Measurements from ENCODE around the gene CCDC134. TPM values are rescaled to one million over a fixed set of nuclear protein-coding genes. Genes with fewer than 3 reads are reported as not detected.

The CCDC134 gene
- total RNA-seq, 2 donors from 2014 or later, result 18.9 to 23.1 TPM

DNA sequence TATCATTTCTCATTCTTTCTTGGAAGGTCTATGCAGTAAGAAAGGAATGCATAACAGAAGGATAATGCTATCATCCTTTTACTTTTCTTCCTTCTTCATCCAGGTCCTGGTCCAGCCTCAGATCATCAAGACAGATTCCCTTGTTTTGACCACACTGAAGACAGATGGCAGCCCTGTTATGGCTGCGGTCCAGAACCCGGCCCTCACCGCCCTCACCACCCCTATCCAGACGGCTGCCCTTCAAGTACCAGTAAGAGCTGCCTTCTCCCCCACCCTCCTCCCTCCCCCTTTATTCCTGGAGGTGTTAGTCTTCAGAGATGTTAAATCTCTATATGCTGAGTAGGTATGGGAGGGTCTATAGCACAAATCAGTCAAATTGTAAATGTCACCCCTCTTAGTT, 70.3 kb downstream of the CCDC134 start:
- Mint-ChIP-seq H3K4me1 (ENCODE audit: low read depth) (peaks cover 68% of the 10 kb centered on the region), H3K27ac (no peak overlapping the region), H3K36me3 (ENCODE audit: insufficient read depth in 2 of 2) (peaks cover 12 to 50% of the 10 kb centered on the region in 2 donors), H3K27me3 (ENCODE audit: low read depth) (no peaks in the 10 kb centered on the region), H3K4me3 (no peak overlapping the region), H3K9me3 (no peaks in the 10 kb centered on the region)
- DNase-seq, result no peak
- no peak for ATAC-seq (replicated peaks in 1 of 2)

DNA sequence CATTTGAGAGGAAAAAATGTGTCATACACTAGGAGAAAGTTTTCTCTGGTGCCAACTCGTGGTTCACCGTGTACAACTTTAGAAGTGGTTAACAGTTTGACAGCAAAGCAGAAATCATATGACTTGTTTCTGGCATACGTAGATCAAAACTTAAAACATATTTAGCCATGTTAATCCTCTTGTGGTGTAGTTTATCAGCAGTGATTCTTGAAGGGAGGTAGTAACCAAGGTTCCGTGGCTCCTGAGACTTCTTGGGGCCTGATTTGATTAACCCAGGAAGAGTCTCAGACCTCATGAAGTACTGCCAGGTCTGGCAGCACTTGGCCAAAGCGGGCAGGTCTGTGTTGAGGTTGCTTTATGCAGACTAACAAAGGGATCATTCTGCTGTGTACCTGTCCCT, 72.9 kb downstream of the CCDC134 start:
- DNase-seq (peak; percentile 60 to 72), ATAC-seq (replicated peaks in 1 of 2) (peak; percentile 91 to 94)
- no peaks in the 10 kb centered on the region for H3K27me3 Mint-ChIP-seq (ENCODE audit: low read depth)
- H3K27ac Mint-ChIP-seq, result peak overlapping the region; percentile 96
- no peaks in the 10 kb centered on the region for H3K9me3 Mint-ChIP-seq
- peak overlapping the region; percentile 69 to 83 for H3K4me3 Mint-ChIP-seq
- H3K36me3 Mint-ChIP-seq (ENCODE audit: insufficient read depth in 2 of 2), result peaks cover 15 to 52% of the 10 kb centered on the region in 2 donors
- peaks cover 82% of the 10 kb centered on the region for H3K4me1 Mint-ChIP-seq (ENCODE audit: low read depth)

DNA sequence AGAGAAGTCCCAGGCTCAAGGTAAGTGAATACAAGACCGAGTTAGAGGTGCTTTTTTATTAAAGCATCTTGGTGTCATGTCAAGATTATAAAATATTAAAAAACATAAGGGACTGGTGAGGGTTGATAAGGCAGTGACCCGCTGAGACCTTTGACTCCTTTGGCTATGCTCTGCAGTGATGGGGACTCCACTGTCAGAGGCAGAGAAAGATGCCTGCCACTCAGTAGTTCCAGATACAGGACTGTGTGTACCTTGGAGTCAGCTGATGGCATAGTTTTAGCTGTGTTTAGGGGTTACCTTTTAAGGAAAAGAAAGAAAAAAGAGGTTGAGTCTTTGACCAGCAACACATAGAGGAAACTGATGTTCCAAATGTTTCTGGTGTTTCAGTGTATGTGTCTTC, 73.6 kb downstream of the CCDC134 start:
- Mint-ChIP-seq H3K36me3 (ENCODE audit: insufficient read depth in 2 of 2) (peaks cover 20 to 55% of the 10 kb centered on the region in 2 donors), H3K4me3 (peak overlapping the region; percentile 69 to 83), H3K9me3 (no peaks in the 10 kb centered on the region), H3K27me3 (ENCODE audit: low read depth) (no peaks in the 10 kb centered on the region), H3K27ac (peak overlapping the region; percentile 96), H3K4me1 (ENCODE audit: low read depth) (peaks cover 83% of the 10 kb centered on the region)
- DNase-seq (no peak), ATAC-seq (replicated peaks in 1 of 2) (no peak)

DNA sequence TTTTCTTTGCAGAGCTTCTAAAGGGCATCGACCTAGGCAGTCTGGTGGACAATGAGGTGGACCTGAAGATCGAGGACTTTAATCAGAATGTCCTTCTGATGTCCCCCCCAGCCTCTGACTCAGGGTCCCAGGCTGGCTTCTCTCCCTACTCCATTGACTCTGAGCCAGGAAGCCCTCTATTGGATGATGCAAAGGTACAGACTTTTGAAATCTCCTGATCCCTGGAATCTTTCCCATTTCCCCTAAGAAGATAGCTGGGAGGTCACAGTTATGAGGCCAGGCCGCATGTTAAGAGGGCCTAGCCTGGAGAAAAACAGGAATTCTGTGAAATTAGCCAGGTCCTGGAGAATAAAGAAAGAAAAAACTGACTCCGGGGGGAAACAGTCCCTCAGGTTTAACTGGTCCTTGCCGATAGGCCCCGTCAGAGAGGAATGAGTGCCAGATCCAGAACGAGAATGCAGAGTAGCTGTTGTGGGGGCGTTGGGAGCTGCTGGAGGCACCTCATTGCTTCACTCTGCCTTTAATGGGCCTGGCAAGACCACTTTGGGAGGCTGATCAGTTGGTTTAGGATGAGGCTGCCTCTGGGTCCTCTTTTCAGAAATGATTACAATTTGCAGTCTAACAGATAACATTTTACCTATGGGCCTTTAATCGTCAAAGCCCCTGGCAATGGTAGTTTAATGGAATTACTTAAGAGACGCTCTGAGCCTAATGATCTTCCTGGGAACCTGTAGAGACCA, 75.2 kb downstream of the CCDC134 start:
- DNase-seq (no peak), ATAC-seq (replicated peaks in 1 of 2) (no peak)
- peaks cover 21 to 55% of the 10 kb centered on the region in 2 donors for H3K36me3 Mint-ChIP-seq (ENCODE audit: insufficient read depth in 2 of 2)
- H3K9me3 Mint-ChIP-seq, result no peaks in the 10 kb centered on the region
- H3K27me3 Mint-ChIP-seq (ENCODE audit: low read depth), result no peaks in the 10 kb centered on the region
- H3K4me3 Mint-ChIP-seq, result peak overlapping the region; percentile 70 to 83
- peak overlapping the region; percentile 85 for H3K27ac Mint-ChIP-seq
- peaks cover 78% of the 10 kb centered on the region for H3K4me1 Mint-ChIP-seq (ENCODE audit: low read depth)

Other genes starting within 250 kb of the CCDC134 start
- gene CSDC2, start 239.7 kb upstream of the CCDC134 start, total RNA-seq, result not detected
- gene PMM1, start 210.8 kb upstream of the CCDC134 start, total RNA-seq, result 10 to 100 TPM; 84.3 to 86.2 TPM
- 10 to 100 TPM; 52.6 to 65.7 TPM for gene DESI1, start 179.6 kb upstream of the CCDC134 start, total RNA-seq
- gene XRCC6, start 179.4 kb upstream of the CCDC134 start, total RNA-seq, result 100 to 1,000 TPM; 271 to 315 TPM
- 100 to 1,000 TPM; 187 to 210 TPM for gene SNU13, start 111.8 kb upstream of the CCDC134 start, total RNA-seq
- 10 to 100 TPM; 72.3 to 73.0 TPM for gene MEI1, start 101.2 kb upstream of the CCDC134 start, total RNA-seq
- gene SREBF2, start 32.4 kb downstream of the CCDC134 start, total RNA-seq, result 100 to 1,000 TPM; 127 to 131 TPM
- gene SHISA8, start 114.4 kb downstream of the CCDC134 start, total RNA-seq, result 1 to 10 TPM; 2.0 to 3.2 TPM
- gene TNFRSF13C, start 126.1 kb downstream of the CCDC134 start, total RNA-seq, result 1 to 10 TPM; 6.1 to 7.3 TPM
- 10 to 100 TPM; 66.1 to 74.5 TPM for gene CENPM, start 146.5 kb downstream of the CCDC134 start, total RNA-seq
- gene SEPTIN3, start 168.8 kb downstream of the CCDC134 start, total RNA-seq, result 1 to 10 TPM; 4.5 to 4.7 TPM
- 1 to 10 TPM; 3.9 to 4.3 TPM for gene WBP2NL, start 198.1 kb downstream of the CCDC134 start, total RNA-seq